Measurements from ENCODE around the gene GPRIN2. TPM values are rescaled to one million over a fixed set of nuclear protein-coding genes. Genes with fewer than 3 reads are reported as not detected.

The GPRIN2 gene
- total and polyA plus RNA-seq, 4 experiments from 2014 or later = not detected

DNA sequence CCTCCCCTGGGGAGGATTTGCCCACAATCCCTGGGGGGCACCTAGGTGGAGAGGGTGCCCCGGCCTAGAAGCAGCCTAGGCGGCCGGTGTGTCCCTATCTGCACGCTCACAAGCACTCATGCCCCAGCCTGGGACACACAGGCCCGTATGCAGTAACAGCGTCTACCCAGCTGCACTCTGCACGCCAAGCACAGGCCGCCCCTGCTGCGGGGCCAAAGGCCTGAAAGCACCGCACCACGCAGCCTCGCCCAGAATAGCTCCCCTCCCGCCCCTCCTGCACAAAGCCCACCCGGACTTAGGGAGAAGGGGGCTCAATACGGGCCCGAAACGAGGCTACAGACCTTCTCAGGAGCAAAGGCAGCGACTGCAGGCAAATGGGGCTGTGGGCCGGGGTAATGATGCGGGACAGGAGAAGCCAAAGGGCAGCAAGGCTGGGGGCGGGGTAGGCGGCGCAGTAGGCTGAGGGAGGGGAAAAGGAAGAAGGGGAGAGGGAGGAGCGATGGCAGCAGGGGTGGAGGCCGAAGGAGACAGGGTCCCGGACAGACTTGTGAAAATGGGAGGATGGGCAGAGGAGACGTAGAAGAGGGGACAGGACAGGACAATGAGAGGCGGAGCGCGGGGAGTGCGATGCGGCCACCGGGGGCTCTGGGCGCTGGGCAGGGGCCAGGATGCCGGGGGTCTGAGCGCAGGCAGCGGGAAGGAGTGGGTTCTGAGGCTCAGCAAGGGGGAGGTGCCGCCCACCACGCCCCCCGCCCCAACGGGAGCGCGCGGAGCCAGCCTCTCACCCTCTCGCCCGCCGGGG lies 544 bp downstream of the GPRIN2 start:
- Mint-ChIP-seq H3K27me3 (peaks cover 4 to 18% of the 10 kb centered on the region in 2 donors), H3K9me3 (no peaks in the 10 kb centered on the region), H3K27ac (no peak overlapping the region), H3K4me1 (peaks cover 2 to 14% (median 4%) of the 10 kb centered on the region in 4 donors), H3K4me3 (peak overlapping the region in 4 of 8 donors; percentile 22 to 31 (median 28)), H3K36me3 (no peaks in the 10 kb centered on the region)
- no peaks in the 10 kb centered on the region for H3K9me3 ChIP-seq (ENCODE audit: control insufficient read depth in 1 of 2, low read length in 2 of 2)
- no peak overlapping the region for H3K4me3 ChIP-seq (ENCODE audit: low read length in 2 of 2)
- peaks cover 19% of the 10 kb centered on the region for H3K27me3 ChIP-seq (ENCODE audit: insufficient read depth, low read length)
- ChIA-PET POLR2A (ENCODE audit: partially characterized antibody) (no interaction called here), CTCF (ENCODE audit: partially characterized antibody) (no interaction called here)
- no peak overlapping the region for H3K27ac ChIP-seq (ENCODE audit: low read depth, low read length)
- H3K36me3 ChIP-seq (ENCODE audit: insufficient read depth, low read length) = no peaks in the 10 kb centered on the region
- peak in 1 of 5 donors; percentile 23 for DNase-seq
- no peaks in the 10 kb centered on the region for H3K4me1 ChIP-seq (ENCODE audit: insufficient read depth, low read length)
- intact Hi-C loops (cut with micrococcal nuclease) = no loop called here

GRCh38 chr10:46555366-46555712 lies 1.1 kb downstream of the GPRIN2 start:
- ChIA-PET CTCF (ENCODE audit: partially characterized antibody) (no interaction called here), POLR2A (ENCODE audit: partially characterized antibody) (no interaction called here)
- Histone ChIP-seq H3K36me3 (ENCODE audit: insufficient read depth, low read length) (no peaks in the 10 kb centered on the region), H3K27ac (ENCODE audit: low read depth, low read length) (no peak overlapping the region), H3K4me3 (ENCODE audit: low read length in 2 of 2) (no peak overlapping the region), H3K27me3 (ENCODE audit: insufficient read depth, low read length) (peaks cover 19% of the 10 kb centered on the region), H3K4me1 (ENCODE audit: insufficient read depth, low read length) (no peaks in the 10 kb centered on the region), H3K9me3 (ENCODE audit: control insufficient read depth in 1 of 2, low read length in 2 of 2) (no peaks in the 10 kb centered on the region)
- peaks cover 4 to 18% of the 10 kb centered on the region in 2 donors for H3K27me3 Mint-ChIP-seq
- no peaks in the 10 kb centered on the region for H3K36me3 Mint-ChIP-seq
- H3K4me1 Mint-ChIP-seq = peaks cover 2 to 14% (median 4%) of the 10 kb centered on the region in 4 donors
- intact Hi-C loops (cut with micrococcal nuclease) = no loop called here
- no peak overlapping the region for H3K27ac Mint-ChIP-seq
- DNase-seq = peak in 1 of 5 donors; percentile 13
- H3K9me3 Mint-ChIP-seq = no peaks in the 10 kb centered on the region
- H3K4me3 Mint-ChIP-seq = no peak overlapping the region

DNA sequence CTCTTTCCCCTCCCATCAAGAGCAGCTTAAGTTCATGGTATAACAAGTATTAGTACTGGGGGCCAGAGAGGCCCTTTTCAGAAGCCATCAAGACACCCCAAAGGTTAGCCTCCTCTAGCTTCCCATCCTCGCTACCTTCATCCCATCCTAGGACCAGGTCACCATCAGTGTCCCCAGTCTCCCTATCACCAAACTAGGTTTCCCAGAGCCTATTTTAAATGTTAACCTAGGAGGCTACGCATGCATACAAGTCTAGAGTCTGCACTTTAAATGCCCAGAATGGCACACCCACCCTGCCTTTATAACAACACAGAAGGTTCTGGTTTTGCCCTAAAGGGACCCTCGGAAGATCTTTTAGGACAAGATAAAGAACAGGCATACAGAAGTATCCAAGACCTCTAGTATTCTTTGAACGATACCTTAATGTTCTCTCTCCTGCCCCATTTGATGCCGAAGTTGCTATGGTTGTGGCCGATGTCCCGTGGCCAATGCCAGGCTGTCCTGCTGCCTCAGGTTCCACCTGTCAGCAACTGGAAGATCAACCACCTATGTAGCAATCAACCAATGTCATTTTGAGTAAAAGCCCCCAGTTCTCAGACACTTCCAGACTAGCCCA lies 2.2 kb downstream of the GPRIN2 start:
- Histone ChIP-seq H3K27me3 (ENCODE audit: insufficient read depth, low read length) (peaks cover 19% of the 10 kb centered on the region), H3K4me3 (ENCODE audit: low read length in 2 of 2) (no peak overlapping the region), H3K27ac (ENCODE audit: low read depth, low read length) (no peak overlapping the region), H3K4me1 (ENCODE audit: insufficient read depth, low read length) (no peaks in the 10 kb centered on the region), H3K36me3 (ENCODE audit: insufficient read depth, low read length) (no peaks in the 10 kb centered on the region), H3K9me3 (ENCODE audit: control insufficient read depth in 1 of 2, low read length in 2 of 2) (no peaks in the 10 kb centered on the region)
- intact Hi-C loops (cut with micrococcal nuclease) = no loop called here
- POLR2A ChIA-PET (ENCODE audit: partially characterized antibody) = no interaction called here
- CTCF ChIA-PET (ENCODE audit: partially characterized antibody) = no interaction called here
- H3K36me3 Mint-ChIP-seq = no peaks in the 10 kb centered on the region
- H3K27ac Mint-ChIP-seq = no peak overlapping the region
- H3K4me3 Mint-ChIP-seq = no peak overlapping the region
- peak in 1 of 5 donors; percentile 11 for DNase-seq
- peaks cover 4 to 18% of the 10 kb centered on the region in 2 donors for H3K27me3 Mint-ChIP-seq
- H3K9me3 Mint-ChIP-seq = no peaks in the 10 kb centered on the region
- peaks cover 2 to 14% (median 4%) of the 10 kb centered on the region in 4 donors for H3K4me1 Mint-ChIP-seq

DNA sequence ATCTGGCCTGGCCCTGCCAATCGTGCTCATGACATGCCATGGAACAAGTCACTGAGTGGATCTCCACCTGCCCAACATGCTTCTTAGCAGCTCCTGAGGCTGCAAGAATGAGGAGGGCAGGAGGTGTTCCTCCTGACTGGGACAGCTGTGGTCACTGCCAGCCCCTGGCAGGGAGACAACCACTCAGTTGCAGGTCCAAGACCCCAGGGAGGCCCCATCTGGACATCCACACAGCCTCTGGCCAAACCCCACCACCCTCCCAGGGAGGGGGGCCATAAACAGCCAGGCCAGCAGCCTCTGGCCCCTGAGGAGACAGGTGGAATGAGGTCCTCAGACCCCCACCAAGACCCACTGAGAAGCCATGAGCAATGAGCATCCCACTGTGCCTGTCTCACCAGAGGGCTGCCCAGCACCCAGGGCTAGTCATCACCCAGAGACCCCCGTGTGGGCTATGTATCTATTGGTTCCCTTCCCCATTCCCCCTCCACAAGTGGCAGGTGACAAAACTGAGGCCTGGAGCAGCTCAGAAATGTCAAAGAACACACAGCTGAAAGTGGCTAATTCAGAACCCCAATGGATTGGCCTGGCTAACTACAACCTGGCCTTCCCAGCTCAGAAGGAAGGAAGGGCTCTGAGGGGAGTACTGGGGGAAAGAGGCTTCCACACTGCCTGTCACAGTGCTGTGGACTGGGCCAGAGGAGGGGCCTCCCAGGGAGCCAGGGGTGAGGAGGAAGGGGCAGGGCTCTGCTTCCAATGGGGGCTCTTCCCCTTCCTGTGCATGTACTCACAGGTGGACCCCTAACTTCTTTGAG lies 3.0 kb downstream of the GPRIN2 start:
- peaks cover 4 to 18% of the 10 kb centered on the region in 2 donors for H3K27me3 Mint-ChIP-seq
- Histone ChIP-seq H3K4me3 (ENCODE audit: low read length in 2 of 2) (no peak overlapping the region), H3K9me3 (ENCODE audit: control insufficient read depth in 1 of 2, low read length in 2 of 2) (no peaks in the 10 kb centered on the region), H3K4me1 (ENCODE audit: insufficient read depth, low read length) (no peaks in the 10 kb centered on the region), H3K27me3 (ENCODE audit: insufficient read depth, low read length) (peaks cover 19% of the 10 kb centered on the region), H3K36me3 (ENCODE audit: insufficient read depth, low read length) (no peaks in the 10 kb centered on the region), H3K27ac (ENCODE audit: low read depth, low read length) (no peak overlapping the region)
- no peak overlapping the region for H3K4me3 Mint-ChIP-seq
- ChIA-PET CTCF (ENCODE audit: partially characterized antibody) (no interaction called here), POLR2A (ENCODE audit: partially characterized antibody) (no interaction called here)
- H3K9me3 Mint-ChIP-seq = no peaks in the 10 kb centered on the region
- no peak overlapping the region for H3K27ac Mint-ChIP-seq
- peak in 1 of 5 donors; percentile 16 for DNase-seq
- peaks cover 2 to 14% (median 4%) of the 10 kb centered on the region in 4 donors for H3K4me1 Mint-ChIP-seq
- no peaks in the 10 kb centered on the region for H3K36me3 Mint-ChIP-seq
- intact Hi-C loops (cut with micrococcal nuclease) = no loop called here

- CTCF ChIA-PET (ENCODE audit: partially characterized antibody) = no interaction called here
- intact Hi-C loops (cut with micrococcal nuclease) = no loop called here
- no peak for DNase-seq
- no peaks in the 10 kb centered on the region for H3K9me3 Mint-ChIP-seq
- H3K27me3 Mint-ChIP-seq = peaks cover 7 to 13% of the 10 kb centered on the region in 2 donors
- Histone ChIP-seq H3K27ac (ENCODE audit: low read depth, low read length) (no peak overlapping the region), H3K36me3 (ENCODE audit: insufficient read depth, low read length) (no peaks in the 10 kb centered on the region), H3K4me3 (ENCODE audit: low read length in 2 of 2) (no peak overlapping the region), H3K27me3 (ENCODE audit: insufficient read depth, low read length) (peaks cover 15% of the 10 kb centered on the region), H3K9me3 (ENCODE audit: control insufficient read depth in 1 of 2, low read length in 2 of 2) (no peaks in the 10 kb centered on the region), H3K4me1 (ENCODE audit: insufficient read depth, low read length) (no peaks in the 10 kb centered on the region)
- POLR2A ChIA-PET (ENCODE audit: partially characterized antibody) = no interaction called here
- H3K27ac Mint-ChIP-seq = no peak overlapping the region
- H3K4me3 Mint-ChIP-seq = no peak overlapping the region
- H3K4me1 Mint-ChIP-seq = peaks cover 2 to 8% (median 3%) of the 10 kb centered on the region in 4 donors
- no peaks in the 10 kb centered on the region for H3K36me3 Mint-ChIP-seq
Measured at GRCh38 chr10:46552526-46553237, 3.8 kb downstream of the GPRIN2 start.

- ChIA-PET POLR2A (ENCODE audit: partially characterized antibody) (no interaction called here), CTCF (ENCODE audit: partially characterized antibody) (no interaction called here)
- no peak overlapping the region for H3K27ac Mint-ChIP-seq
- H3K4me3 Mint-ChIP-seq = no peak overlapping the region
- no peak overlapping the region for H3K27ac ChIP-seq (ENCODE audit: low read depth, low read length)
- no peaks in the 10 kb centered on the region for H3K36me3 Mint-ChIP-seq
- no peaks in the 10 kb centered on the region for H3K9me3 Mint-ChIP-seq
- intact Hi-C loops (cut with micrococcal nuclease) = no loop called here
- peak in 1 of 5 donors; percentile 39 for DNase-seq
- H3K9me3 ChIP-seq (ENCODE audit: control insufficient read depth in 1 of 2, low read length in 2 of 2) = no peaks in the 10 kb centered on the region
- H3K27me3 Mint-ChIP-seq = peaks cover 4 to 5% of the 10 kb centered on the region in 2 donors
- H3K4me1 Mint-ChIP-seq = peaks cover under 1 to 1% (median under 1%) of the 10 kb centered on the region in 4 donors
- no peaks in the 10 kb centered on the region for H3K36me3 ChIP-seq (ENCODE audit: insufficient read depth, low read length)
- peaks cover 7% of the 10 kb centered on the region for H3K27me3 ChIP-seq (ENCODE audit: insufficient read depth, low read length)
- no peaks in the 10 kb centered on the region for H3K4me1 ChIP-seq (ENCODE audit: insufficient read depth, low read length)
- no peak overlapping the region for H3K4me3 ChIP-seq (ENCODE audit: low read length in 2 of 2)
Measured at GRCh38 chr10:46551701-46552525, 4.5 kb downstream of the GPRIN2 start.

Measured in CD4-positive, alpha-beta memory T cell (primary cell).